Esophagus squamous epithelium (tissue), 4 donors: Measurements from ENCODE around the gene COMMD10.

Experiments used
- CTCF ChIP-seq, 6 experiments: fragments of 450-650 bp in 4 of 6; fragments of 200-600 bp in 2 of 6; sonication (generic) in 2 of 6; IDR thresholded peaks; one replicate each; pipeline ENCODE4 v1.5.1; 2016 to 2019; ENCODE audit warnings: antibody characterized with exemption in 6 of 6, mild to moderate bottlenecking in 4 of 6, moderate library complexity in 4 of 6
- POLR2A ChIP-seq, 4 donors: fragments of 450-650 bp; IDR thresholded peaks; one replicate each; pipeline ENCODE4 v1.6.1; 2017; ENCODE audit warnings: antibody characterized with exemption in 4 of 4, mild to moderate bottlenecking in 4 of 4, moderate library complexity in 3 of 4

DNA sequence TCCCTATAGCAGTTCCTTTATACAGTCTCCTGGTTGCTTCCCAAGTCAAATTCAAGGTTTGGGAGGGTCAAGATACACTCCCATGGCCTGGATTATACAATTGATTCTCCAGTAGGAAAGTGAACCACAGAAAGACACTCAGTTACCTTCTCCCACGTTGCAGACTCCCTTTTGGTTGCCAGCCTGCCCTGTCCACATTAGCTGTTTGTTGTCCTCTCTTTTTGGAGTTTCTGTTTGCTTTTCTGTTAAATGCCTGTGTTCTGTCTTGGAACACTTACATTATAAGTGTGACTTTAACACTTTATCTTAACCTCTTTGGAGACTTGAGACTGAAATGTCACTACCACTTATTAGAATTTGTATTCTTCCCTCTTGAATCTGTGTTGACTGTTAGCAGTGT is 30.3 kb downstream of the COMMD10 start:
- TF ChIP-seq CTCF (IDR thresholded peaks at IDR 0.05): no peak
- TF ChIP-seq POLR2A (IDR thresholded peaks at IDR 0.05): no peak
